ENCODE measurements around the gene NEXN. TPM values are rescaled to one million over a fixed set of nuclear protein-coding genes. Genes with fewer than 3 reads are reported as not detected.

The NEXN gene
- total and polyA plus RNA-seq, 10 donors: 3.4 to 9.9 (median 6.1) TPM

DNA sequence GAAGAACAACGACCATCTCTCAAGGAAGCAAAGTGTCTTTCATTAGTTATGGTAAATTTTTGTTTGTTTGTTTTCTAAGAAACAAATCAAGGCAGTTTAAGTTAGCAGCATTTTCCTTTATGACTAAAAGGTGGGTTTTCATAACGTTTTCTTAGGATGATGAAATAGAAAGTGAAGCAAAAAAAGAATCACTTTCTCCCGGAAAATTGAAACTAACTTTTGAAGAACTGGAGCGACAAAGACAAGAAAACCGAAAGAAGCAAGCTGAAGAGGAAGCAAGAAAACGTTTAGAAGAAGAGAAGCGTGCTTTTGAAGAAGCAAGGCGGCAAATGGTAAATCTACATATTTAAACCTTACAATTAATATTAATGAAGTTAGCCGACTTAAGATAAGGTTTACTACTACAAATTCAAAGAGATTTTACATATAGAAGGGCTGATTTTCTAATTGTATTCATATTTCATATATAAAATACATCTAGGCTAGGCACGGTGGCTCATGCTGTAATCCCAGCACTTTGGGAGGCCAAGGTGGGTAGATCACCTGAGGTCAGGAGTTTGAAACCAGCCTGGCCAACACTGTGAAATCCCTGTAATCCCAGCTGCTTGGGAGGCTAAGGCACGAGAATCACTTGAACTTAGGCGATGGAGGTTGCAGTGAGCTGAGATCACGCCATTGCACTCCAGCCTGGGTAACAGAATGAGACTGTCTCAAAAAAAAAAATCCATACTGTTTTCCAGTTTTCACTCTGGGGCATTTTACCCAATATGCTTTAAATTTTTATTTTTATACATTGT, 38.3 kb downstream of the NEXN start:
- peaks cover 0 to 21% (median 10%) of the 10 kb centered on the region in 6 donors for H3K4me1 ChIP-seq
- H3K27me3 ChIP-seq (replicated peaks in 1 of 7): no peaks in the 10 kb centered on the region
- H3K9me3 ChIP-seq: no peaks in the 10 kb centered on the region
- peak overlapping the region in 7 of 8 donors; percentile 7 to 63 (median 17) for H3K4me3 ChIP-seq
- 39 to 61% (median 45%) methylated on average over 13 of the region's 13 CpGs for whole genome bisulfite sequencing, 5 donors
- no peak for DNase-seq
- no peak for TF ChIP-seq CTCF (IDR thresholded peaks at IDR 0.05 in 8 of 11, conservative IDR thresholded peaks at IDR 0.05 in 3 of 11)
- no peak for TF ChIP-seq POLR2A (IDR thresholded peaks at IDR 0.05)
- no peak for TF ChIP-seq POLR2AphosphoS5 (IDR thresholded peaks at IDR 0.05)
- H3K36me3 ChIP-seq: peaks cover 0 to 8% (median 0%) of the 10 kb centered on the region in 6 donors
- intact Hi-C loops (cut with DNase I; ENCODE audit: low total_unique reads): no loop called here
- peak overlapping the region in 7 of 8 donors; percentile 48 to 67 (median 57) for H3K27ac ChIP-seq

- H3K9me3 ChIP-seq: no peaks in the 10 kb centered on the region
- intact Hi-C loops (cut with DNase I; ENCODE audit: low total_unique reads): no loop called here
- TF ChIP-seq POLR2AphosphoS5 (IDR thresholded peaks at IDR 0.05): no peak
- no peak for TF ChIP-seq CTCF (IDR thresholded peaks at IDR 0.05 in 8 of 11, conservative IDR thresholded peaks at IDR 0.05 in 3 of 11)
- no peak for TF ChIP-seq POLR2A (IDR thresholded peaks at IDR 0.05)
- DNase-seq: no peak
- peak overlapping the region in 4 of 8 donors; percentile 7 to 63 (median 26) for H3K4me3 ChIP-seq
- peak overlapping the region in 3 of 8 donors; percentile 48 to 67 (median 59) for H3K27ac ChIP-seq
- 74 to 86% (median 75%) methylated on average over 4 of the region's 4 CpGs for WGBS, 5 donors
- H3K36me3 ChIP-seq: peaks cover 0 to 8% (median 0%) of the 10 kb centered on the region in 6 donors
- H3K27me3 ChIP-seq (replicated peaks in 1 of 7): no peaks in the 10 kb centered on the region
- H3K4me1 ChIP-seq: peaks cover 0 to 21% (median 10%) of the 10 kb centered on the region in 6 donors
Observed at GRCh38 chr1:77927414-77927813, 39.0 kb downstream of the NEXN start.

- no peak overlapping the region for H3K27ac ChIP-seq
- H3K4me3 ChIP-seq: no peak overlapping the region
- H3K27me3 ChIP-seq (replicated peaks in 1 of 7): no peaks in the 10 kb centered on the region
- peaks cover 0 to 8% (median 0%) of the 10 kb centered on the region in 6 donors for H3K36me3 ChIP-seq
- no peaks in the 10 kb centered on the region for H3K9me3 ChIP-seq
- intact Hi-C loops (cut with DNase I; ENCODE audit: low total_unique reads): no loop called here
- TF ChIP-seq POLR2AphosphoS5 (IDR thresholded peaks at IDR 0.05) (no peak), POLR2A (IDR thresholded peaks at IDR 0.05) (no peak), CTCF (IDR thresholded peaks at IDR 0.05 in 8 of 11, conservative IDR thresholded peaks at IDR 0.05 in 3 of 11) (no peak)
- peaks cover 0 to 21% (median 10%) of the 10 kb centered on the region in 6 donors for H3K4me1 ChIP-seq
- WGBS, 5 donors: 90 to 97% (median 94%) methylated on average over 2 of the region's 2 CpGs
- DNase-seq: no peak
Observed at GRCh38 chr1:77929806-77930205, 41.4 kb downstream of the NEXN start.

- no peaks in the 10 kb centered on the region for H3K4me1 ChIP-seq
- H3K27me3 ChIP-seq (replicated peaks in 1 of 7): no peaks in the 10 kb centered on the region
- no peak overlapping the region for H3K27ac ChIP-seq
- no peak overlapping the region for H3K4me3 ChIP-seq
- DNase-seq: no peak
- intact Hi-C loops (cut with DNase I; ENCODE audit: low total_unique reads): no loop called here
- H3K9me3 ChIP-seq: peaks cover 0 to 3% (median 0%) of the 10 kb centered on the region in 8 donors
- H3K36me3 ChIP-seq: peaks cover 0 to 30% (median 14%) of the 10 kb centered on the region in 6 donors
- TF ChIP-seq POLR2AphosphoS5 (IDR thresholded peaks at IDR 0.05) (no peak), POLR2A (IDR thresholded peaks at IDR 0.05) (no peak), CTCF (IDR thresholded peaks at IDR 0.05 in 8 of 11, conservative IDR thresholded peaks at IDR 0.05 in 3 of 11) (no peak)
Observed at GRCh38 chr1:77938651-77939050, 50.2 kb downstream of the NEXN start.
